NK-92 (cell line): Measurements from ENCODE around the gene RUFY3.
"Not testable (repeated sequence)": the region's sequence is repeated elsewhere in the genome, so short reads cannot be mapped to it uniquely, and the experiment has no call there.

Experiments used
- DNase-seq: peaks from one replicate; lab custom pipeline; 2025; ENCODE audit not compliant: unreplicated experiment; lab: John Stamatoyannopoulos, UW

The RUFY3 gene

DNA sequence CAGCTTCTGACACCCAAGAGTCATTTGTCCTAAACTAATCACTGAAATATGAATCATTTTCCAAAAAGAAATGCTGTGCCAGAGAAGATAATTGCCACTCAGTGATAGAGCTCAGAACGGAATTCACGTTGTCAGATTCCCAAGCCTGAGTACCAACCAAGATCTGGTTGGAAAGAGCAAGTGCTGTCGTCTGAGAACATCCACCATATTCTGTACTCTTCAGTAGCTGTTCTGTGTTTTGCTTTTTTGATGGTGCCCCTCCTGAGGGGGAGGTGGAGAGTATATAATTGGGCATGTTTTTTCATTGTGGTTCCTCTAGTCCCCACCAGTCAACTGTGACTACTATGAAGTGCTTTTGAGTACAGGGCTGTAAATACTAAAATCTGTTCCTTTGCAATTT is 13.2 kb downstream of the RUFY3 start:
- DNase-seq, result no peak

DNA sequence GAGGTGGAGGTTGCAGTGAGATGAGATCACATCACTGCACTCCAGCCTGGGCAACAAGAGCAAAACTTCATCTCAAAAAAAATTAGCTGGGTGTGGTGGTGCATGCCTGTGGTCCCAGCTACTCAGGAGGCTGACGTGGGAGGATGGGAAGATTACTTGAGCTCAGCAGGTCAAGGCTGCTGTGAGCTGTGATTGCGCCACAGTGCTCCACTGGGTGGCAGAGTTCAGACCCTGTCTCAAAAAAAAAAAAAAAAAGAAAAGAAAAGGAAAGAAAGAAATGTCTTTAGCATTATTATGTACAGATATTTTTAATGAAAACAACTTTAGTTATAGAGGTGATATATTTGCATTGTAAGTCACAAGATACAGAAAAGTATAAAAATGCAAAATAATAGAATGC is 14.2 kb downstream of the RUFY3 start:
- DNase-seq, result not testable (repeated sequence)

DNA sequence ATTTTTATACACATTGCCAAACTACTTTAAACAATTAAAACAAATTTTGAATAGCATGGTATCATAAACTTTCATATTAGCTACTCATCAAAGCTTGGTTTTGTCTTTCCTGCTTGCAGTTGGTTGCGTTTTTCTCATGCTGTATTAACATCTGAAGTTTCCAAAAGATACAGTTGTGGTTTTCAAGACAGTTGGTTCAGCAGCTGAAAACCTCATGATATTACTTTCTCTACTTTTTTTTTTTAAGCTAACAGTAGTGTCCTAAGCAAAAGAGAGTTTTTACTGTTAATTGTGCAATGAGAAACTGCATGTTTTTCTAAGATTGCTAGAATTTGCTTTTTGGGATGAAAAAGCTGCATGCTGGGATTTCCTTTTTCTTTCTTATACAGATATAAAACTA is 15.2 kb downstream of the RUFY3 start:
- no peak for DNase-seq

DNA sequence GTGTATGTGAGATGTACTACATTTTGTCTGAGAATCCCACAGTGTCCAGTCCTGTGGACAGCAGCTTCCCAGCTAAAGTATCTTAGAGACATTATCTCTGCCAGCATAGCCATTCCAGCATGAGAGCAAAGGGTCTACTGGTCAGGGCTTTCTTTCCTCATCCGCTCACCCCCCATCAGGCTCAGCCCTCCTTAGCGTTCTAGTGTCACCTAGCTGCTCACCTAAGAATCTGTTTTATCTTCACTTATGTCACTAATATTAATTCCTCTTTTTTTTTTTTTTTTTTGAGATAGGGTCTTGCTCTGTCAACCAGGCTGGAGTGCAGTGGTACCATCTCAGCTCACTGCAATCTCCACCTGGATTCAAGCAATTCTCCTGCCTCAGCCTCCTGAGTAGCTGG is 15.6 kb downstream of the RUFY3 start:
- DNase-seq, result no peak

DNA sequence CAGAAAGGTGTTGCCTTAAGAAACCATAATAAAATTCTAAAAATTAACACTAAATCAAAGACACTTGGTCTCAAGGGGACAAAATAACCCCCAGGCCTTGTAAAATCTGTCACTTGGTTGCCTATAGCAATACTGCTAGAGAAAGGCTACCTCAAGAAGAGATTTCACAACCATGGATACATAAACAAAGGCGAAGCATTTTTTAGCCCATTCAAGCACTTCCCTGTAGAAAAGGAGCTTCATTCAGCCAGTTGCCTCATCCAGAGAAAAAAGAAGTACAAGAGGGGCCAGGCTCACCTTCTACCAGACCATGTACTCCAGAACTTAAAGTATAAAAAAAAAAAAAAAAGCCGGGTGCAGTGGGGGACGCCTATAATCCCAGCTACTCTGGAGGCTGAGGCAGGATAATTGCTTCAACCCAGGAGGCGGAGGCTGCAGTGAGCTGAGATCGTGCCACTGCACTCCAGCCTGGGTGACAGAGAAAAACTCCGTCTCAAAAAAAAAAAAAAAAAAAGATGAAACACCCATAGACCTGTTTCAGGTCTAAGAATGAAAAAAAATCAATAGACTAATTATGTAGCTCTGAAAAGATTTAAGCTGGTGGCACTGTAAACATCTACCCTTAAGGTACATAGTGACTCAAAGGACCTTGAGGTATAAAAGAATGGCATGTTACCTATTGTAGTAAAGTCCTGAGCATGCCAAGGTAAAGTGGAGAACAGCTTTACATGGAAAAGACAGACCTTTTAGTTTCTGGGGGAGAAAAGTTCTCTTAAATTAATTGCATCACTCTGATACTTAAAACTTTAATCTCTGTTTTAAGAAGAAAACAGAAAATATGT is 18.0 kb downstream of the RUFY3 start:
- no peak for DNase-seq

DNA sequence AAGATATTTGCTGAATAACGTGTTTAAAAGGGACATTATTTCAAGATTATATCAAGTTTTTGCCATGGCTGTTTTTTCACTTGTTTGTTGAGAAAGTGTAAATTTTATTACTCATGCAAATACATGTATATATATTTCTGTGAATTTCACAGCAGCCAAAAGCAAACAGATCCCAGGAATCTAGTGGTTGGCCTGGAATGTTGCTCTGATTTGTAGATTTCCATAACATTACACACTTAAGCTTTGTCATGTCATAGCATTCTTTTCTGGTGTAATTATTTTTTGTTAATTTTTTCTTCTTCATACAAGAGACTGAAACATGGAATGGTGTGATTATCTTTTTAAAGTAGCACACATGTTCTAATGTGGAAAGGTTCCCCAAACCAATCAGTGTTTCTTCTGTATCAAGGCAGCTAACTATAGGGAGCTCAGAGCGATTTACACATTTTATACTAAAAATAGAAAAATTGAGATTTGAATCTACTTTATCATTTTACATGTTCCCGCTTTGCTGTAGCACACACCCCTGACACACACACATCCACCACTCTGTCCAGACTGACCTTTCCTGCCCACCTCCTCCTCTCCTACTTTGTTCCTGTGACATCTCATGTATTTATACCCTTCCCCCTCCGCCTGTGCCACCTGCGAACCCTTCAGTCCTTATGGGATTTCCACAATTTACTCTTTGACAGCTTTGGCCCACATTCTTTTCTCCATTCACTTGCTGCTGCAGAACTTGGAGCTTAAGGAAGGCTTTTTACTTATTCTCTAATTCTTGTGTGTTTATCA is 20.3 kb downstream of the RUFY3 start:
- no peak for DNase-seq

DNA sequence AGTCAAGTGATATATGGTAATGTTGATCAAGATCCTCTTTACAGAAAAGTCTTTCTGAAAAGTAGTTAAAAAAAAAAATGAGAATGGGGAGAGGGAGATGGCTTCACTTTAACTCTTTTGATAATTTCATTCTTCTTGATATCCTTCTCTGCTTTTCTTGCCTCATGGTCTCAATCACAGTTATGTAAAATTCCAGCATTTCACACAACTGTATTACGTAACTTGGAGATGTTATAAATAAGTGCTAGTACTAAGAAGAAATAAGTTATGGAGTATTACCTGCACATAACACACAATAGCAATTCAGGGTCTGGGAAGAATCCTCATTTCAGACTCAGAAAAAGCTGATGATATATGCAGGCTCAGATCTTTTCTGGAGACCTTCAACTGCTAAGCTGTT is 22.0 kb downstream of the RUFY3 start:
- no peak for DNase-seq

DNA sequence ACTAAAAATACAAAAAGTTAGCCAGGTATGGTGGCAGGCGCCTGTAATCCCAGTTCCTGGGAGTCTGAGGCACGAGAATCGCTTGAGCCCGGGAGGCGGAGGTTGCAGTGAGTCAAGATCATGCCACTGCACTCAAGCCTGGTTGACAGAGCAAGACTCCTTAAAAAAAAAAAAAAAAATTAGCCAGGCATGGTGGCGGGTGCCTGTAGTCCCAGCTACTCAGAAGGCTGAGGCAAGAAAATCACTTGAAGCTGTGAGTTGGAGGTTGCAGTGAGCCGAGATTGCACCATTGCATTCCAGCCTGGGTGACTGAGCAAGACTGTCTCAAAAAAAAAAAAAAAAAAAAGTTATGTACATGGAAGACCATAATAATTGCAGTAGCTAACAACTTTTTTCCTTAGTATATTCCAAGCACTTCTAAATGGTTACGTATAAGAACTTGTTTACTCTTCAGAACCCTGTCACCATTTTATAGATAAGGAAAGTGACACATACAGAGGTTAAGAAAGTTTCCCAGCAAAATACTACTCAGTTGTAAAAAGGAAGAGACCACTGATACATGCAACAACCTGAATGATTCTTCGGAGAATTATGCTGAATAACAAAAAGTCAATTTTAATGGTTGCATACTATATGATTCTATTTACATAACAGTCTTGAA is 24.5 kb downstream of the RUFY3 start:
- DNase-seq, result no peak

DNA sequence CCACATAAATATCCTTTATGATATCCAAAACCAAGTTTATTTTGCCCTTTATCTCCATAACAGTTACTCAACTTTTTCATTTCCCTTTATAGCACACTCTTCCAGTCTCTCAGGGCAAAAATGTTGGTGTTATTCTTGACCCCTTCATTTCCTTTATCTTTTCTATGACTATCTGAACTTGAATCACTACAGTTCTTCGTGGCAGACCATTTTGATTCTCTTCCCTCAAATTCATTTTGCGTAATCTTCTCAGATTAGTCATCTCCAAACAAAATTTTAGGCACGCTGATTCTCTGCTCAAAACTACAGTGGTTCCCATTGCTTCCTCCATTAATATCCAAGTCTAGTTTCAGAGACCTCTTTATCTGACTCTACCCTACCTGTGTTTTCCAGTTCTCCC is 26.1 kb downstream of the RUFY3 start:
- DNase-seq, result no peak

DNA sequence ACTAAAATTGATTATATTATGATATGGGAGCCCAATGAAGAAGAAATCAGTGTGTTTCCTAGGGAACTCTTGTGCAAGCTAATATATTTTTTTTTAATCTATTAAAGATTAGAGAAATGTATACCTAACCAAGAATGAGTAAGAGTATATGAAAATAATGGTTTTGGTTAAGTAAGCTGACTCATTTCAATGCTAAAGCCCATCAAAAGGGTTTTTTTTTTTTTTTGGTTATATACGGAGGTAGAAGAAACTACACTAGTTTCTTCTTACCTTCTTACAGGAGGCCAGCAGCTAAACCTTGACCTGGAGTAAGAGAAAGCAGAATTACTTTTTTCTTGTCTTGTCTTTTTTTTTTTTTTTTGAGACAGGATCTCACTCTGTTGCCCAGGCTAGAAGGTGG is 27.5 kb downstream of the RUFY3 start:
- no peak for DNase-seq

DNA sequence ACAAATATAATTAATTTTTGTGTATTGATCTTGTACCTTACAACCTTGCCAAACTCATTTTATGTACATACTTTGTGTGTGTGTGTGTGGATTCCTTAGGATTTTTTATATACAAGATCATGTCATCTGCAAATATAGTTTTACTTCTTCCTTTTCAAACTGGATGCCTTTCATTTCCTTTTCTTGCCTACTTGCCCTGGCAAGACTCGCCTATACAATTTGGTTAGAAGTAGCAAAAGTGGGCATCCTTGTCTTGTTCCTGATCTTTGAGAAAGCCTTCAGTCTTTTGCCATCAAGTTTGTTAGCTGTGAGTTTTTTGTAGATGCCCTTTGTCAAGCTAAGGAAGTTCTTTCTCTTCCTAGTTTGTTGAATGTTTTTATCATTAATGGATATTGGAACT is 30.5 kb downstream of the RUFY3 start:
- no peak for DNase-seq

DNA sequence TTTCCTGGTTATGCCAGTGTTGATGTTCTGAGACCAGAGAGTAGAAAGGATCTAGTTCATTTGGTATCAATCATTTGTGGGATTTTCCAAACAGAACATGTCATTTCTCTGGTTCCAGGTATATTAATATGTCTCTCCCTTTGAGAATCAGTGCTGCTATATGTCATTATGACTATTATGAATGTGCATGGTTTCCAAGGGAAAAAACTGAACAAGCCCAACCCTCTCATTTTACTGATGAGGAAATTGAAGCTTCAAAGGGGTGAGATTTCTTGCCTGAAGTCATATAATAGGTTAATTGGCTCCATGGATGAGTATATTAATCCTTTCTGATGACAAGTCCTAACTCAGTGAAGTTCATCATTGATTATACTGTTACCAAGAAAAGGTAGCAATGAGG is 31.9 kb downstream of the RUFY3 start:
- DNase-seq, result no peak

DNA sequence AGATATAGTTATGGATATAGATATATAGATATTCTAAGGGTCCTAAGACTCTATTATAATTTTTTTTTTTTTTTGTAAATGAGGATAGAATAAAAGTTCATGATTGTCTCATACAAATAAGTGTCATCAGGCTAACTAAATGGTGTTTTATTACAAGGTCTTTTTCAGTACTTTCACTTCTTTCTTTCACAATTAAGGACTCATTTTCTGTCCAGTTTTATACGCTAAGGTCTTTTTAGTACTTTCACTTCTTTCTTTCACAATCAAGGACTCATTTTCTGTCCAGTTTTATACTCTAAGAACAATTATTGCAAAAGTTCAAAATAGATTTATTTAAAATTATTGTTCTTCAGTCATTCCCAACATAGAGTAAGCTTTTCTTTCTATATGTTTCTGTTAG is 32.7 kb downstream of the RUFY3 start:
- no peak for DNase-seq

DNA sequence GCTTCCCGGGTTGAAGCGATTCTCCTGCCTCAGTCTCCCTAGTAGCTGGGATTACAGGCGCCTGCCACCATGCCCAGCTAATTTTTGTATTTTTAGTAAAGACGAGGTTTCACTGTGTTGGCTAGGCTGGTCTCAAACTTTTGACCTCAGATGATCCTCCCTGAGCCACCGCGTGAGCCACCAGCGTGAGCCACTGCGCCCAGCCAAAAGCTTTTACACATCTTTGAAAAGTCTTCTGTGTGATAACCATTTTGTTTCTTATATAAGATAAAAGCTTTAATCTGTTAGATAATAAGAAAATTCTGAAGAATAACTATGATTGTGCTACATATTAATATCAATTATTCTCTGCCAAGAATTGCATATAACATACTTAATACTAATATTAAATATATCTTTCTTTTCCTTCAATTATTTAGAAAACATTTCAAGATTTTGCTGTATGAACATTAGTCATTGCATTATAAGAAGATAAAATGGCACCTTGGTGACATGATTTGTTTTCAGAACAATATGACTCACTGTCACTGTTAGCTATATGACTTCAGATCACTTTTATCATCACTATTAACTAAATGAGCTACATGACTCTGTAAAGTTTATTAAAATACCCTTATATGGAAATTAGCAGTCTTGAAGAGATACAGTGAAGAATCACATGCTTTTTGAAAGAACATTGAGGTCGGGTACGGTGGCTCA is 33.4 kb downstream of the RUFY3 start:
- no peak for DNase-seq

DNA sequence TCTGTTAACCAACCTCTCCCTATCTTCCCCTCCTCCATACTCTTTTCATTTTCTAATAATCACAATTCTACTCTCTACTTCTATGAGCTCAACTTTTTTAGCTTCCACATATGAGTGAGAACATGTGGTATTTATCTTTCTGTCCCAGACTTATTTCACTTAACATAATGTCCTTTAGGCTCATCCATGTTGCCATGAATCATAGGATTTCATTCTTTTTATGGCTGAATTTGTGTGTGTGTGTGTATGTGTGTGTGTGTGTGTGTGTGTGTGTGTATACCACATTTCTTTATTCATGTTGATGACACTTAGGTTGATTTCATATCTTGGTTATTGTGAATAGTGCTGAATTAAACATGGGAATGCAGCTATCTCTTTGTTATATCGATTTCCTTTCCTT is 37.4 kb downstream of the RUFY3 start:
- no peak for DNase-seq

DNA sequence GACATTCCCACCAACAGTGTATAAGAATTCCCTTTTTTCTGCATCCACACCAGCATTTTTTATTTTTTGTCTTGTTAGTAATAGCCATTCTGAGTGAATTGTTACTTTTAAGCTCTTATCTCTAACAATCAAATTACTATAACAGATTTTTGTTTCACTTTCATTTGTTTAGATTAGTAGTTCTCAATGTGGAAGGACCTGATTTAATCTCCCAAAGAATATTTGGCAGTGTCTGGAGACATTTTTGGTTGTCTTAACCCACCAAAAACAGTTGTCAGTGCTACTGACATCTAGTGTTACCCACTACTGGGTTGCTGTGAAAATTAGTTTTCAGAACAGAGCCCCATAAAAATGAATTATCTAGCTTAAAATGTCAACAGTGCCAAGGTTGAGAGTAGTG is 37.9 kb downstream of the RUFY3 start:
- no peak for DNase-seq

DNA sequence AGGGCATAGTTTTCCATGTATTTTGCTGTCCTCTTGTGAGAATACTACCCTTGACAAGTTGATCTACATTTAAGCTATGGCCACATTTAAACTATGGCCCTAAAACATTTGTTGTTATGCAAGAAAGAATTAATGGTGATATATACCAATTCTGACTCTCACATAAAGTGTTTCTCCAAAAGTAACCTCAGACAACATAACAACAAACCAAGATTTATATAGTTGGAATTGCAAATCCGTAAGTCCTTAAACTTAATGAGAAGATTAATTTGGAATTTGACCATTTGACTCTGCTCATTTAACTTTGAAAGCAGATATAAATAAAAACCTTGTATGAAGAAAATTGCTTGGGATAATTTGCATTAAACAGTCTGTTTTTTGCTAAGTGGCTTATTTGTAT is 38.9 kb downstream of the RUFY3 start:
- no peak for DNase-seq

DNA sequence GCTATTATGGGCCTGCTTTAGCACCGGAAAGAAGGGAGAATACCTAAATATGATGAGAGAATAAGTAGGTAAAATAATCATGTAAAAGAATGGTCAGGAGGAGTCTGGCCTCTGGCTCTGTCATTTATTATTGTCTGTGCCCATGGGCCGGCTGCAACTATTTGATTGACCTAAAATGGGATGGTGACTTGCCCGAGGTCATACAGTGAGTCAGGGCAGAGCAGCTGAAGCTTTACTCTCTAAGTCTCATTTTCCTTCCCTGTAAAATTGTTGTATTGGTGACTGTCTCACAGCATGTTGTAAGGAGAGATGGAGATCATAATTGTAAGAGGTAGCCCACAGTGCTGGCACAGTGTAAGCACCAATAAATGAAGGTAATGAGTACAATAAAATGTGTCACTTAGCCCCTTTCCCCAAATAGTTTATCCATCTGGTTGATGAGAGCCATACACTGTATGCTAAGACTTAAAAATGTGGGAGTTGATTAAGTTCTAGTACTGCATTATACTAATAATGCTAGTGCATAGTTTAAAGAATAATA is 39.6 kb downstream of the RUFY3 start:
- no peak for DNase-seq

DNA sequence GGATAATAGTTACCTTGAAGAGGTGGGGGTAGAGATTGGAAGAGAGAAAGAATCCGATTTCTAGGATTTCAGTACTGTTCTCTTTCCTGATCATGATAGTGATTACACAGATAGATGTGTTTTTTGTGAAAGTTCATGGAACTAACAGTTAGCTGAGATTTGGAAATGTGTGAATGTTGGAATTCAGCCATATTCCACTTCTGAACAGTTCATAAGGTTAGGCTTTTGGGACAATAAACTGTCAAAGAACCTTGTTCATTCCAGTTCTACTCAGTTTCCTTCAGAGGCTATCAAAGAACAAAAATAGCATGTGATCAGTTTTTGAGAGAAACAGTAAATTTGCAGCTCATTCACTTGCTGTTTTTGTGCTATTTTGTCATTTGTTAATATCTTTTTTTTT is 43.6 kb downstream of the RUFY3 start:
- no peak for DNase-seq

DNA sequence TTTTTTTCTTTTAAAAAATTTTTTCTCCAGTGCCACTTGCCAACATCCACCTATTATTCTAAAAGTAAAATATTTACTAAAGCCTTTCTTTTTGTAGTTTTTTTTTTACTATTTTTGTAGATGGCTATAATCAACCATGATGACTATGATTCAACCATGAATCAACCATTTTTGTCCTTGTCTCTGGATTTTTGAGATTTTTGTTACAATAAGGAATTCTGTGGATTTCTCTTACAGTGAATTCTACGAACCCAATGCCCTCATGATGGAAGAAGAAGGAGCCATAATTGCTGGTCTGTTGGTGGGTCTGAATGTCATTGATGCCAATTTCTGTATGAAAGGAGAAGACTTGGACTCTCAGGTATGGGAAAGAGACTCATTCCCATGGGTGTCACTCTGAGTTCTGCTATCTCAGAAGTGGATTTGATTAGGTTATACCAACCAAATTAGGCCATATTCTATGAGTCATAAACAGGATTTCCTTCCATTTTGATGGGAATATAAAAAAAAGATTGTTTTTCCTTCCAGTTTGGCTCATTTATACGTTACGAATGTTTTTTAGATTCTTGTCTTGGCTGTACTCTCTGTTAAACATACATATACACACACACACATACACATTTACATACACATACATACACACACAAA is 46.7 kb downstream of the RUFY3 start:
- DNase-seq, result no peak

DNA sequence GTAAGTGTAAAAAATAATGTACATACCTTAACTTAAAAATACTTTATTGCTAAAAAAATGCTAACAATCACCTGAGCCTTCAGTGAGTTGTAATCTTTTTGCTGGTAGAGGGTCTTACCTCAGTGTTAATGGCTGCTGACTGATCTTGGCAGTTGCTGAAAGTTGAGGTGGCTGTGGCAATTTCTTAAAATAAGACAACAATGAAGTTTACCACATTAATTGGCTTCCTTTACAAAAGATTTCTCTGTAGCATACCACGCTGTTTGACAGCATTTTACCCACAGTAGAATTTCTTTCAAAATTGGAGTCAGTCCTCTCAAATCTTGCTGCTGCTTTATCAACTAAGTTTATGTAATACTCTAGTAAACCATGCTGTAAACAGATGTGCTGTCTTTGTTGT is 47.6 kb downstream of the RUFY3 start:
- DNase-seq, result not testable (repeated sequence)
